Measurements from ENCODE around the gene ARHGEF37. TPM values are rescaled to one million over a fixed set of nuclear protein-coding genes. Genes with fewer than 3 reads are reported as not detected.

The ARHGEF37 gene
- total and polyA plus RNA-seq, 9 of the 15 experiments (the other 6 are each of a cell fraction or from before 2014, with no cell fraction given), result 0.01 to 0.27 (median 0.05) TPM

DNA sequence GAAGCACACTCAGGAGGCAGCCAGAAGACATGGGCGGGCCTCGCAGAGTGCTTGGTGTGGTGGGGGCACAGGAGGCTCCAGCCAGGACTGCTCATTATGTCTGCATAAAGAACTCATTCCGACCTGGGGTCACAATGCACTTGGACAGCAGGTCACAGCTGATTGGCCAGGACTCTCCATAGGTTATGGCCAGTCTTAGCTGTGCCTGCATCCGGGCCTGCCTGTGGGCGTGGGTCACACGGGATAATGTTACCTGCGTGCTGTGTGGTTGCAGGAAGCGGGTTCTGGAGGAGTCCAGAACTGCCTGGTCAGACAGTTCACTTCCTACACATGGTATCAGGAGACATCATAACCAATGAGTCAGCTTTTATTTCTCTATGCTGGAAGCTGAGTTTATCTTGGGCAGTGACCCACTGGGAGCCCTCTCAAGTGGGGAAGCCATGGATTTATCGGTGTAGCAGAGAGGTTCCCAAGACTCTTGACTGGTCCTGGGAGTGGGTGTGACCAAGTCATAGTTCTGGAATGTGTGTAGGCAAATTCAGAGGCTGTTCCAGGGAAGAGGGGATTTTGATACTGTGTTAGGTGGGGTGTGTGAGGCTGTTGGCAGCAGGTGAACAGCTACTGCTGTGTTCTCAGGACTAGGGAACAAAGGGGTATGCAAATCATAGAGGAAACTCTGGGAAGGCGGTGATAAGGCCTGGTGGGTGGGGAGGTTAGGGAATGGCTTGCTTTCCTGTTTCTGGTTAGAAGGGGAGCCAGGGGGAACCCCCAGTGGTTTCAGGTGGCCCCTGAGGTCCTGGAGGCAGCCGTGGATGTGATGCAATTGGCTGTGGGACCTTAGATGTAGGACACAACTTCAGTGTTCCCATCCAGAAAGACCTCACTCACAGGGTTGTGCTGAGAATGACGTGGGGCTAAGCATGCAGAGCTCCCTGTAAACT is 51.3 kb downstream of the ARHGEF37 start (continued):
- peak; percentile 38 for TF ChIP-seq NFIC (IDR thresholded peaks at IDR 0.05)
- TF ChIP-seq CHD4 (IDR thresholded peaks at IDR 0.05; ENCODE audit: insufficient read depth, insufficient replicate concordance, low read depth, low read length, poor library complexity, severe bottlenecking), result no peak
- TF ChIP-seq ILK (tag; IDR thresholded peaks at IDR 0.05; ENCODE audit: borderline replicate concordance, low read depth), result no peak
- TF ChIP-seq SIN3B (IDR thresholded peaks at IDR 0.05; ENCODE audit: low read depth), result no peak
- no peak for TF ChIP-seq PHF20 (IDR thresholded peaks at IDR 0.05; ENCODE audit: partially characterized antibody)
- TF ChIP-seq HLTF (IDR thresholded peaks at IDR 0.05), result no peak
- TF ChIP-seq ZNF239 (CRISPR knock-in tag; IDR thresholded peaks at IDR 0.05), result no peak; the same call in 1 of the 2 replicates
- TF ChIP-seq, protein P1, sequence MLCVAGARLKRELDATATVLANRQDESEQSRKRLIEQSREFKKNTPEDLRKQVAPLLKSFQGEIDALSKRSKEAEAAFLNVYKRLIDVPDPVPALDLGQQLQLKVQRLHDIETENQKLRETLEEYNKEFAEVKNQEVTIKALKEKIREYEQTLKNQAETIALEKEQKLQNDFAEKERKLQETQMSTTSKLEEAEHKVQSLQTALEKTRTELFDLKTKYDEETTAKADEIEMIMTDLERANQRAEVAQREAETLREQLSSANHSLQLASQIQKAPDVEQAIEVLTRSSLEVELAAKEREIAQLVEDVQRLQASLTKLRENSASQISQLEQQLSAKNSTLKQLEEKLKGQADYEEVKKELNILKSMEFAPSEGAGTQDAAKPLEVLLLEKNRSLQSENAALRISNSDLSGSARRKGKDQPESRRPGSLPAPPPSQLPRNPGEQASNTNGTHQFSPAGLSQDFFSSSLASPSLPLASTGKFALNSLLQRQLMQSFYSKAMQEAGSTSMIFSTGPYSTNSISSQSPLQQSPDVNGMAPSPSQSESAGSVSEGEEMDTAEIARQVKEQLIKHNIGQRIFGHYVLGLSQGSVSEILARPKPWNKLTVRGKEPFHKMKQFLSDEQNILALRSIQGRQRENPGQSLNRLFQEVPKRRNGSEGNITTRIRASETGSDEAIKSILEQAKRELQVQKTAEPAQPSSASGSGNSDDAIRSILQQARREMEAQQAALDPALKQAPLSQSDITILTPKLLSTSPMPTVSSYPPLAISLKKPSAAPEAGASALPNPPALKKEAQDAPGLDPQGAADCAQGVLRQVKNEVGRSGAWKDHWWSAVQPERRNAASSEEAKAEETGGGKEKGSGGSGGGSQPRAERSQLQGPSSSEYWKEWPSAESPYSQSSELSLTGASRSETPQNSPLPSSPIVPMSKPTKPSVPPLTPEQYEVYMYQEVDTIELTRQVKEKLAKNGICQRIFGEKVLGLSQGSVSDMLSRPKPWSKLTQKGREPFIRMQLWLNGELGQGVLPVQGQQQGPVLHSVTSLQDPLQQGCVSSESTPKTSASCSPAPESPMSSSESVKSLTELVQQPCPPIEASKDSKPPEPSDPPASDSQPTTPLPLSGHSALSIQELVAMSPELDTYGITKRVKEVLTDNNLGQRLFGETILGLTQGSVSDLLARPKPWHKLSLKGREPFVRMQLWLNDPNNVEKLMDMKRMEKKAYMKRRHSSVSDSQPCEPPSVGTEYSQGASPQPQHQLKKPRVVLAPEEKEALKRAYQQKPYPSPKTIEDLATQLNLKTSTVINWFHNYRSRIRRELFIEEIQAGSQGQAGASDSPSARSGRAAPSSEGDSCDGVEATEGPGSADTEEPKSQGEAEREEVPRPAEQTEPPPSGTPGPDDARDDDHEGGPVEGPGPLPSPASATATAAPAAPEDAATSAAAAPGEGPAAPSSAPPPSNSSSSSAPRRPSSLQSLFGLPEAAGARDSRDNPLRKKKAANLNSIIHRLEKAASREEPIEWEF (CRISPR knock-in tag; IDR thresholded peaks at IDR 0.05), result no peak
- TF ChIP-seq RBM34 (IDR thresholded peaks at IDR 0.05; ENCODE audit: borderline replicate concordance, insufficient read depth, low read length), result no peak
- no peak for TF ChIP-seq MIER1 (IDR thresholded peaks at IDR 0.05; ENCODE audit: low read depth)
- no peak for TF ChIP-seq HSF4 (CRISPR knock-in tag; IDR thresholded peaks at IDR 0.05; ENCODE audit: borderline replicate concordance)
- no peak for TF ChIP-seq ZNF174 (CRISPR knock-in tag; IDR thresholded peaks at IDR 0.05)
- no peak for TF ChIP-seq PRPF4 (IDR thresholded peaks at IDR 0.05; ENCODE audit: insufficient read depth, low read depth, low read length, poor library complexity, severe bottlenecking)
- TF ChIP-seq CHCHD3 (CRISPR knock-in tag; IDR thresholded peaks at IDR 0.05), result no peak
- no peak for TF ChIP-seq SRSF3 (IDR thresholded peaks at IDR 0.05; ENCODE audit: insufficient read depth, low read length)
- no peak for TF ChIP-seq SAFB (IDR thresholded peaks at IDR 0.05; ENCODE audit: borderline replicate concordance, low read depth, low read length)
- TF ChIP-seq U2AF1 (optimal IDR thresholded peaks at IDR 0.05; ENCODE audit: low read depth, low read length), result no peak
- no peak for TF ChIP-seq KDM2B (CRISPR knock-in tag; IDR thresholded peaks at IDR 0.05)
- TF ChIP-seq HEY1 (CRISPR knock-in tag; IDR thresholded peaks at IDR 0.05; ENCODE audit: borderline replicate concordance), result no peak
- no peak for TF ChIP-seq XRCC4 (IDR thresholded peaks at IDR 0.05; ENCODE audit: extremely low read depth, insufficient read depth, insufficient read length)
- TF ChIP-seq SAP30 (IDR thresholded peaks at IDR 0.05; ENCODE audit: borderline replicate concordance, insufficient read depth, low read depth, low read length, poor library complexity, severe bottlenecking), result no peak
- no peak for TF ChIP-seq RFX1 (IDR thresholded peaks at IDR 0.05)

All from K562 (cell line).